ENCODE results near the gene ZNF322. TPM values are rescaled to one million over a fixed set of nuclear protein-coding genes. Genes with fewer than 3 reads are reported as not detected.
"Not testable (repeated sequence)": the region's sequence is repeated elsewhere in the genome, so short reads cannot be mapped to it uniquely, and the experiment has no call there.

Gene ZNF322, protein sequence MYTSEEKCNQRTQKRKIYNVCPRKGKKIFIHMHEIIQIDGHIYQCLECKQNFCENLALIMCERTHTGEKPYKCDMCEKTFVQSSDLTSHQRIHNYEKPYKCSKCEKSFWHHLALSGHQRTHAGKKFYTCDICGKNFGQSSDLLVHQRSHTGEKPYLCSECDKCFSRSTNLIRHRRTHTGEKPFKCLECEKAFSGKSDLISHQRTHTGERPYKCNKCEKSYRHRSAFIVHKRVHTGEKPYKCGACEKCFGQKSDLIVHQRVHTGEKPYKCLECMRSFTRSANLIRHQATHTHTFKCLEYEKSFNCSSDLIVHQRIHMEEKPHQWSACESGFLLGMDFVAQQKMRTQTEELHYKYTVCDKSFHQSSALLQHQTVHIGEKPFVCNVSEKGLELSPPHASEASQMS
- total RNA-seq: 1 to 10 TPM; 8.3 to 8.7 TPM

DNA sequence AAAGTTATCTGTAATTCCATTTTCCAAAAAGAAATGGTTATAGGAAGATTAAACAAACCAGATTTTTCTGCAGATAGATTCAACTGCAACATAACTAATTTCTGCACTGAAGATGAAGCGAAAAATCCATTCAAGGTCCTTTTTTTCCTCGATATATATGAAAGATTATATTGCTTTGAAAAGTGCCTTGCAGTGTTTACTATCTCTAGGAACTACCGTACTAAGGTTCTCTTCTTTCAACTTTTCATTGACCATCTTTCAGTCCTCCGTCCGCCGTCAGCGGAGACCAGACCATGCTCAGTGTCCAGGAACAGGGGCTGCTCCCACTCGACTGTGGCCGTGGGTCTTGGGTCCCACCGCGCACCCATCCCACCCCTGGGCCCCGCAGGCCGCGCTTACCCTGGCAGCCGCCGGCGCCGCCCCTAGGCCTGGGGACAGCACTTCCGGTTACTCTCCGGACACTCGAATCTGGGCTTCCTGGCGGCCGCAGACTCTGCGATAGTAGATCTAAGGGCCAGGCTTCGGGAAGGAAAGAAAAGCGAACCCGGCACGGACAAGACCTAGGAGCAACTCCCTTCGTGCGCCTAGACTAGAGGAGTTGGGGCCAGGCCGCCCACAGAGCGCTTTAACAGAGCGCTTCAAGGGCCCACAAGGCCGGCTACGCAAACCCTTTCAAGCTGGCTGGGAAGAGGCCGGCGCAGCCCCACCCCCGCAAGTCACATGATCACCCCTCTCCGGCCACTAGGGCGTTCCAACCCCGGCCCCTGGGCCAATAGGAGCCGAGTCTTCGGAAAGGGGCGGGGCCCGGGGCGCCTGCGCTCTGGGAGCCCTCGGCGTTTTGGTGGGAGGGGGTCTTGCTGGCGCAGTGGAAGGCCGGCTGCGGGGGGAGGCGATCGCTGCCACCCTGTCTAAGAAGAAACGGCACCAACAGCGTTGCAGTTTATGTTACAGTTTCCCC, at the start of gene ZNF322:
TSS of gene ZNF322 (minus strand) at position 705 of the 958 bp plus-strand sequence. CDS start 21,193 bp downstream, outside the sequence.
- peak within 1 kb of the TSS; percentile 38 for H3K27ac Mint-ChIP-seq
- DNase-seq: peak; percentile 91
- peaks cover 23% of the 10 kb centered on the region for H3K27me3 Mint-ChIP-seq
- no peaks in the 10 kb centered on the region for H3K9me3 Mint-ChIP-seq
- peak within 1 kb of the TSS; percentile 84 for H3K4me3 Mint-ChIP-seq
- peaks cover 19% of the 10 kb centered on the region for H3K36me3 Mint-ChIP-seq
- peaks cover 22% of the 10 kb centered on the region for H3K4me1 Mint-ChIP-seq

DNA sequence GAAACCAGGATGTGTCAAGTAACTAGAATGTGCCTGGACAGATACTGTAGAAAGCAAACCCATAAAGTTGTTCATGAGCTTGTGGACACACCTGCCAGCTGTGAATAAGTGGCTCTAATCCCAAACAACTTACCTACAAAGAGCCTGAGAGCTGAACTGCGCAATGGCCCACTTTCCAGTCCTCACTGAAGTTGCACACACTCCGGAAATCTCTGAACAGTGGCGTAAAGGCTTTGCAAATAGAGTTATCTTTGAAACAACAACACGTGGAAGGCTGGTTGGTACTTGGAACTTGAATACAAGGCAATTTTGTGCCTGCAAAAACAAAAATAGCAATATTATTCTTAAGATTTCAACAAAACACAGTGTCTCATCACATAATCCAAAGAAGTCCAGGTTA, 46.2 kb upstream of the ZNF322 start:
- not testable (repeated sequence) for H3K9me3 Mint-ChIP-seq, H3K27me3 Mint-ChIP-seq, H3K4me1 Mint-ChIP-seq, H3K36me3 Mint-ChIP-seq, H3K4me3 Mint-ChIP-seq, H3K27ac Mint-ChIP-seq, DNase-seq

DNA sequence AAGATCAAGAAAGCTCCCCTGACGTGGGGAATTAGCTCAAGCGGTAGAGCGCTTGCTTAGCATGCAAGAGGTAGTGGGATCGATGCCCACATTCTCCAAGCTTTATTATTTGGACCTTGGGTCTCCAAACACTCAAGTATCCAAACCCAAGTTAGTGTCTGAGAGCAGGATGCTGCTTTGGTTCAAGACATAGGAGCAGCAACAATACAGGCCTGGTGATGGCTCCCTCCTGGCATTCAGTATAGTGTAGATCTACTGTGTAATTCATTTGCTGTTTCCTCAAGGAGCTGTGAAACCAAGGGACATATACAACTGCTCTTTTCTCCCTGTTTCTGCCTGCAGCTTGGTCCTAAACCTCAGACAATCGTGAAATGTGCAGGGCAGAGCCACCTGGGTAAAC, 45.8 kb upstream of the ZNF322 start:
- not testable (repeated sequence) for DNase-seq, H3K4me3 Mint-ChIP-seq, H3K4me1 Mint-ChIP-seq, H3K9me3 Mint-ChIP-seq, H3K36me3 Mint-ChIP-seq, H3K27ac Mint-ChIP-seq, H3K27me3 Mint-ChIP-seq

DNA sequence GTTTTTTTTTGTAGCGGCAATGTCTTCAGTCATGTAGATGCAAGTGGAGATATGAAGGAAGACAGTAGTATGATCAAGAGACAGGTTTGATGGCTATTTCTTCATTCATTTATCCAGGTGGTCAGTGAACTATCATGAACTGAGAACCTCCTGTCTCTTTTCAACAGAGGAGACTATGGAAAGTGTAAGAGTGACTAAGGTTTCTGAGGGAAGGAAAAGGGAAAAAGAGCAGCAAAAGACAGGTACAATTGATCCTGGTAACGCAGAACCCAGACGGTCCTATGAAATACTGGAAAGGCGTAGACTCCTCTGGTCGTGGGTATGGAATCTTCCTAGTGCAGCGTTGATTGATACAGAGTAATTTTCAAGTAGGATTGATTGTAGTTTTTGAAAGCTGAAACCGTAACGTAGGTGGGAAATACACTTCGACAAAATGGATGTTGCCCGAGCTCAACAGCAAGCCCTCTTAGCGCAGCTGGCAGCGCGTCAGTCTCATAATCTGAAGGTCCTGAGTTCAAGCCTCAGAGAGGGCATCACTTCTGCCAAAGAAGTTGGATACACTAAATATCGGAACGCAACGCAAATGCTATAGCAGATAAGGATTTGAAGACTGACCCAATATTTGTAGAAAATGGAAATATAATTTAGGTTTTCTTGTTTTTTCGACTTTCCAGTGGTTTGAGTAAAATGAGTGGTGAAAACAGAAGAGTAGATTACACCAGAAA, 41.6 kb upstream of the ZNF322 start:
- H3K9me3 Mint-ChIP-seq, H3K27me3 Mint-ChIP-seq, H3K4me1 Mint-ChIP-seq, DNase-seq, H3K4me3 Mint-ChIP-seq, H3K36me3 Mint-ChIP-seq, H3K27ac Mint-ChIP-seq: not testable (repeated sequence)

DNA sequence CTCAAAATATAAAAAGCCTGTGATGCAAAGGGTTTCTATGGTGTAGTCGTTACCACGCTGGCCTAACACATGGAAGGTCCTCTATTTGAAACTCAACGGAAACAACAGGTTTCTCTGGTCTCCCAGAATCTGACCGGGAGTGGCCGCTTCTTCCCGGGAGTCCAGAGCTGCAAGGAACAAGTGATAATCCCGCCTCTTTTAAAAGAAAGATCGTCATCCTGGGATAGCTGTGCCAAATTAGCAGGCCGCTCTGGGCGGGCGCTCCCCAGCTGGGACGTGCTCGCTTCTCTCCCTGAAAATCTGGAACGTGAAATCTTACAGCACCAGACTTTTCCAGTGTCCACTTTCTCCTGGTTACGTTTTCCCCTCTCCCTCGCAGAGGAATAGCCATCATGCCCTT, 38.0 kb upstream of the ZNF322 start:
- H3K36me3 Mint-ChIP-seq, H3K27me3 Mint-ChIP-seq, H3K4me1 Mint-ChIP-seq, H3K4me3 Mint-ChIP-seq, DNase-seq, H3K27ac Mint-ChIP-seq, H3K9me3 Mint-ChIP-seq: not testable (repeated sequence)

DNA sequence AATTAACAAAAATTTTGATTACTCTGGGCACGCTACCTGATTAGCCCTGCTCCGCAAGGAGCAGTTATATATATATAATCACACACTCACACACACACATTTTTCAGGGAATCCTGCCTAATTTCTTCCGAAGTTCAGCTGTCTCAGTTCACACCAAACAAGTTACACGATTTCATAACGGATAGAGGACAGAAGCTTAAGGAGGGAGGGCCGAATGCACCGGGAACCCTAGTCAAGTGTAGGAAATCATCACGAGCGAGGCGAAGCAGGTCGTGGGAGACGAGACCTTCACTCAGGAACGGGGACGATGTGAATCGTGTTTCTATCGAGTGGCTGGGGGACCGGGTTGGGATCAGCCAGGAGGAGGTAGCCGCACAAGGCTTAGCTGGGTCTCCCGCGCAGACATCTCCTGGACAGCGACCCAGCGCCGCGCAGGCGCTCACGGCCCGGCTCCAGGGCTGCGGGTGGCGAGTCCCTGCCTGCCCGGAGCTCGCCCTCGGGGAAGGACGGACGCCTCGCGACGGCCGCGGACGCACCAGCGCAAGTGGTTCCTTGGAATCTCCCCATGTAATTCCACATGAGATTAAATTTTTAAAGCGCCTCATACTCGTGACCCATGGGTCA, 29.9 kb upstream of the ZNF322 start:
- H3K36me3 Mint-ChIP-seq, H3K27me3 Mint-ChIP-seq, H3K4me3 Mint-ChIP-seq, DNase-seq, H3K4me1 Mint-ChIP-seq, H3K9me3 Mint-ChIP-seq, H3K27ac Mint-ChIP-seq: not testable (repeated sequence)

DNA sequence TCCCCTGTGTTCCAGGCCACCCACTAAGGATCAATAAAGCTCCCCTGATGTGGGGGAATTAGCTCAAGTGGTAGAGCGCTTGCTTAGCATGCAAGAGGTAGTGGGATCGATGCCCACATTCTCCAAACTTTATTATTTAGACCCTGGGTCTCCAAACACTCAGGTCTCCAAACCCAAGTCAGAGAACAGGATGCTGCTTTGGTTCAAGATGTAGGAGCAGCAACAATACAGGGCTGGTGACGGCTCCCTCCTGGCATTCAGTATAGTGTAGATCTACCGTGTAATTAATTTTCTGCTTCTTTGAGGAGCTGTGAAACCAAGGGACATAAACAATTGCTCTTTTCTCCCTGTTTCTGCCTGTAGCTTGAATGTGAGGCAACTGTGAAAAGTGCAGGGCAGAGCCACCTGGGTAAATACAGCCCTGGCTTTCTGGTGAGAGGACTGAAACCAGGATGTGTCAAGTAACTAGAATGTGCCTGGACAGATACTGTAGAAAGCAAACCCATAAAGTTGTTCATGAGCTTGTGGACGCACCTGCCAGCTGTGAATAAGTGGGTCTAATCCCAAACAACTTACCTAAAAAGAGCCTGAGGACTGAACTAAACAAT, 23.0 kb upstream of the ZNF322 start:
- H3K36me3 Mint-ChIP-seq, H3K4me3 Mint-ChIP-seq, H3K4me1 Mint-ChIP-seq, DNase-seq, H3K9me3 Mint-ChIP-seq, H3K27me3 Mint-ChIP-seq, H3K27ac Mint-ChIP-seq: not testable (repeated sequence)

DNA sequence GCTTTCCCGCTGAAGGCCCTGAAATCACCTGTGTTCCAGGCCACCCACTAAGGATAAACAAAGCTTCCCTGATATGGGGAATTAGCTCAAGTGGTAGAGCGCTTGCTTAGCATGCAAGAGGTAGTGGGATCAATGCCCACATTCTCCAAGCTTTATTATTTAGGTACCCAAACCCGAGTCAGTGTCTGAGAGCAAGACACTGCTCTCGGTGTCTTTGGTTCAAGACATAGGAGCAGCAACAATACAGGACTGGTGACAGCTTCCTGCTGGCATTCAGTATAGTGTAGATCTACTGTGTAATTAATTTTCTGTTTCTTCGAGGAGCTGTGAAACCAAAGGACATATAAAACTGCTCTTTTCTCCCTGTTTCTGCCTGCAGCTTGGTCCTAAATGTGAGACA, 13.7 kb upstream of the ZNF322 start:
- not testable (repeated sequence) for H3K27me3 Mint-ChIP-seq, DNase-seq, H3K9me3 Mint-ChIP-seq, H3K4me3 Mint-ChIP-seq, H3K36me3 Mint-ChIP-seq, H3K27ac Mint-ChIP-seq, H3K4me1 Mint-ChIP-seq

DNA sequence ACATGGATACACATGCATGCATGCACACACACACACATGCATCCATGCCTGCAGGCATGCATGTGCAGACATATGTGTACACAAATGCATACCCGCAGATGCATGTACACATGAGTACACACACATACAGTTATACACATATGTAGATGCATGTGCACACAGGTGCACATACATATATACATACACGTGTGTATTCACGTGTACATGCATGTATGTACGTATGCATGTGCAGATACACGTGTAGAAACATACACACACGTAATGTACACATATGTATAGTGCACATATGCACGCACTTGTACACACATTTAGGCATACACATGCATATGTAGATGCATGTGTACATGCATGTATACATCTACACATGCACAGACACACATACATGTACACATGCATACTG, 11.0 kb upstream of the ZNF322 start:
- H3K27ac Mint-ChIP-seq, H3K4me1 Mint-ChIP-seq, DNase-seq, H3K36me3 Mint-ChIP-seq, H3K4me3 Mint-ChIP-seq, H3K9me3 Mint-ChIP-seq: not testable (repeated sequence)
- H3K27me3 Mint-ChIP-seq: peaks cover 20% of the 10 kb centered on the region

DNA sequence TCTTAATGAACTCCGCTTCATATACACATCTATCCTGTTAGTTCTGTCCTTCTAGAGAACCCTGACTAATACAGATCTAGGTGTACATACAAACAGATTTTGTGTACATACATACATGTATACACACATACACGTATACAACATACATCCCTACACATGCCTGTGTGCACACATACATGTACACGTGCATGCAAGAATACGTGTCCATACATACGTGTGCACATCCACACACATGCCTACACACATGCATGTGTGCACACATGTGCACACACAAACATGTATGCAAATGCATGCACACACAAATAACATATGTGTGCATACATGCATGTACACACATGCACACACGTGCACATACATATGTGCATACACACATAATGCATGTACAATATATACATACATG, 10.5 kb upstream of the ZNF322 start:
- not testable (repeated sequence) for H3K36me3 Mint-ChIP-seq, H3K27ac Mint-ChIP-seq, H3K9me3 Mint-ChIP-seq, DNase-seq, H3K4me3 Mint-ChIP-seq, H3K4me1 Mint-ChIP-seq
- H3K27me3 Mint-ChIP-seq: peaks cover 25% of the 10 kb centered on the region

DNA sequence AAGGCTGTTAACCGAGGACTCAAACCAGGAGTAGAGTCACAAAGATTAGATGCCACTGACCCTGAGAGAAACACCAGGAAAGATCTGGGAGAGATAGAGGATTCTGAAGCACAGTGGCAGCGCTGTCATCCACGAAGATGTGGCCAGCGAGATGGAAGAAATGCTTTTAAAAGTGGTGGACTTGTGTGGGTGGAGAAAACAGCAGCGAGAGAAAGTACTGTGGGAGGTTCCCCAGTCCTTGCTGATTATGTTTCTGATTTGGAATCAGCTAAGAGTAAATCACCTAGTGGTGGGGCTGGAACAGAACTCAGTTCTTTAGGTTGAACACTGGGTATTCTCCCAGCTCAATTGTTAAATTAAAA, 435 bp upstream of the ZNF322 start:
- no peak for DNase-seq
- H3K4me3 Mint-ChIP-seq: peak overlapping the region; percentile 84
- H3K27me3 Mint-ChIP-seq: peaks cover 28% of the 10 kb centered on the region
- peaks cover 19% of the 10 kb centered on the region for H3K4me1 Mint-ChIP-seq
- H3K9me3 Mint-ChIP-seq: no peaks in the 10 kb centered on the region
- peak overlapping the region; percentile 38 for H3K27ac Mint-ChIP-seq
- H3K36me3 Mint-ChIP-seq: peaks cover 15% of the 10 kb centered on the region

DNA sequence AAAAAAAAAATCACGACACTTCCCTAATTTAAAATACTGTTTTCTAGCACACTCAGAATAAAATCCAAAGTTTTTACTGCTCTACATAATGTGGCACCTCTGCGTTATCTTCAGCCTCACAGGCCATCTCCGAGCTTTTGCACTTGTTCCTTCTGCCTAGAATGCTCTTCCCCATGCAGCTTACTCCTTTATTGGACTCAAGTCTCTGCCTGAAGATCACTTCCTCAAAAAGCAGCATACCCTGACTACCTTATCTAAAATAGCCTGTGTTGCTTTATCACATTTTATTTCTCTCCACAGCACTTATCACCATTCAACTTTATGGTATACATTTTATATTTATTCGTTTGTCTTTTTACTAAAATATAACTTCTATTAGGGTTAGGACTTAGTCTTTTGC, 2.3 kb downstream of the ZNF322 start:
- H3K4me3 Mint-ChIP-seq: no peak overlapping the region
- no peaks in the 10 kb centered on the region for H3K9me3 Mint-ChIP-seq
- H3K4me1 Mint-ChIP-seq: peaks cover 25% of the 10 kb centered on the region
- H3K27ac Mint-ChIP-seq: no peak overlapping the region
- peaks cover 34% of the 10 kb centered on the region for H3K36me3 Mint-ChIP-seq
- H3K27me3 Mint-ChIP-seq: peaks cover 8% of the 10 kb centered on the region
- DNase-seq: no peak

DNA sequence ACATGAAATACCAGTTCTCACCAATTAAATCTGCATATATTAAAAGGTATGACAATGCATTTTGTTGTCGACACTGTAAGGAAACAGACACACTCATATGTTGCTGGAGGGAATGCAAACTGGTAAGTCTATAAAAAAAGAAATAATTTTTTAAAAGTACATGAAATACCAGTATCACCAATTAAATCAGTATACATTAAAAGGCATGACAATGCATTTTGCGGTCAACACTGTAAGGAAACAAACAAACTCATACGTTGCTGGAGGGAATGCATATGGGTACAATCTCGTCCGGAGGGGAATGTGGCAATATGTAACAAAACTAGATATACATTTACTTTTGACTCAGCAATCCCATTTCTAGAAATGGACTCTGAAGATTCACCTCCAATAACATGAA, 6.5 kb downstream of the ZNF322 start:
- Mint-ChIP-seq H3K36me3 (peaks cover 63% of the 10 kb centered on the region), H3K4me1 (peaks cover 17% of the 10 kb centered on the region), H3K9me3 (peaks cover 17% of the 10 kb centered on the region), H3K27ac (no peak overlapping the region), H3K27me3 (no peaks in the 10 kb centered on the region), H3K4me3 (no peak overlapping the region)
- DNase-seq: no peak

DNA sequence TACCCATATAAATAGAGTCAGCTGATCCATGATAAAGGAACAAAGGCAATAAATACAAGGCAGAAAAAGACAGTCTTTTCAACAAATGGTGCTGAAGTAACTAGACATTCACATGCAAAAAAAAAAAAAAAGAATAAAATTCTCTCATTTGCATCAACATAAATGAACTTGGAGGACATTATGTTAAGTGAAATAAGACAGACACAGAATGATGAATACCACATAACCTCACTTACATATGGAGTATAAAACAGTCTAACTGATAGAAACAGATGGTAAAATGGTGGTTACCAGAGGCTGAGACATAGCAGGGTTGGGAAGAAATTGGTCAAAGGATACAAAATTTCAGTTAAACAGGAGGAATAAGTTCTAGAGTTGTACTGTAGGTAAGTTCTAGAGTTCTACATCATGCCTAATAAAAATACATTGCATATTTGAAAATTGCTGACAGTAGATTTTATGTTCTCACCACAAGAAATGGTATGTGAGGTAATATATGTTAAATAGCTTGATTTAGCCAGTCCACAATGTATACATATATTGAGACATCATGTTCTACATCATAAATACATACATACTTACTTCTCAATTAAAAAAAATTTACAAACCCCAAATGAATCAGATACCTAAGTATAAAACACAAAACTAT, 8.3 kb downstream of the ZNF322 start:
- DNase-seq: no peak
- H3K27me3 Mint-ChIP-seq: no peaks in the 10 kb centered on the region
- H3K9me3 Mint-ChIP-seq: peaks cover 18% of the 10 kb centered on the region
- peaks cover 11% of the 10 kb centered on the region for H3K4me1 Mint-ChIP-seq
- no peak overlapping the region for H3K4me3 Mint-ChIP-seq
- peaks cover 62% of the 10 kb centered on the region for H3K36me3 Mint-ChIP-seq
- no peak overlapping the region for H3K27ac Mint-ChIP-seq

All from activated naive CD8-positive, alpha-beta T cell treated with anti-CD3 and anti-CD28 coated beads for 36 hours (primary cell).